Muscle layer of colon (tissue), 2 donors: Measurements from ENCODE around the gene GBX1.

ENCODE experiments used
- H3K27ac ChIP-seq: one replicate; pipeline ENCODE4 v1.7.0; 2013; ENCODE audit warnings: low read depth, mild to moderate bottlenecking, low read length, moderate library complexity
- H3K27me3 ChIP-seq, 2 donors: one replicate each; pipeline ENCODE4 v1.7.0; 2013; ENCODE audit warnings: low read length in 2 of 2, mild to moderate bottlenecking in 2 of 2; ENCODE audit not compliant: insufficient read depth in 2 of 2, control insufficient read depth in 1 of 2
- H3K36me3 ChIP-seq: one replicate; pipeline ENCODE4 v1.7.0; 2013; ENCODE audit warnings: mild to moderate bottlenecking, low read length; ENCODE audit not compliant: insufficient read depth
- H3K4me1 ChIP-seq: one replicate; pipeline ENCODE4 v1.7.0; 2013; ENCODE audit warnings: mild to moderate bottlenecking, low read length; ENCODE audit not compliant: insufficient read depth
- H3K4me3 ChIP-seq, 2 donors: one replicate each; pipeline ENCODE4 v1.7.0; 2013; ENCODE audit warnings: low read length in 2 of 2, low read depth in 1 of 2, mild to moderate bottlenecking in 1 of 2, moderate library complexity in 1 of 2
- H3K9ac ChIP-seq: one replicate; pipeline ENCODE4 v1.7.0; 2013; ENCODE audit warnings: low read length
- H3K9me3 ChIP-seq: one replicate; pipeline ENCODE4 v1.7.0; 2013; ENCODE audit warnings: mild to moderate bottlenecking, low read length
- donor health status: abdominal sarcoma.
- donor health status: Adenocarcinoma of cecum.

Gene GBX1

GRCh38 chr7:151167197-151167961, at the start of gene GBX1:
Gene GBX1, minus strand, starts transcription at chr7:151167694. Its CDS starts 146 bp downstream, at chr7:151167548.
- Histone ChIP-seq H3K27me3 (peaks cover 35 to 57% of the 10 kb centered on the region in 2 donors), H3K27ac (no peak within 1 kb of the TSS), H3K9me3 (no peaks in the 10 kb centered on the region), H3K4me1 (no peaks in the 10 kb centered on the region), H3K4me3 (peak within 1 kb of the TSS in 1 of 2 donors; percentile 47), H3K36me3 (no peaks in the 10 kb centered on the region), H3K9ac (no peak within 1 kb of the TSS)

GRCh38 chr7:151215396-151215795, 47.9 kb upstream of the GBX1 start:
- Histone ChIP-seq H3K4me3 (no peak overlapping the region), H3K36me3 (peaks cover 77% of the 10 kb centered on the region), H3K27me3 (no peaks in the 10 kb centered on the region), H3K4me1 (no peaks in the 10 kb centered on the region), H3K27ac (no peak overlapping the region), H3K9me3 (no peaks in the 10 kb centered on the region), H3K9ac (no peak overlapping the region)

GRCh38 chr7:151213826-151214225, 46.3 kb upstream of the GBX1 start:
- Histone ChIP-seq H3K4me1 (no peaks in the 10 kb centered on the region), H3K27ac (no peak overlapping the region), H3K4me3 (no peak overlapping the region), H3K9me3 (no peaks in the 10 kb centered on the region), H3K9ac (no peak overlapping the region), H3K27me3 (no peaks in the 10 kb centered on the region), H3K36me3 (peaks cover 64% of the 10 kb centered on the region)

GRCh38 chr7:151212626-151213025, 45.1 kb upstream of the GBX1 start:
- no peaks in the 10 kb centered on the region for H3K27me3 ChIP-seq
- no peak overlapping the region for H3K4me3 ChIP-seq
- H3K9me3 ChIP-seq = no peaks in the 10 kb centered on the region
- no peak overlapping the region for H3K27ac ChIP-seq
- H3K36me3 ChIP-seq = peaks cover 52% of the 10 kb centered on the region
- H3K4me1 ChIP-seq = no peaks in the 10 kb centered on the region
- no peak overlapping the region for H3K9ac ChIP-seq

- Histone ChIP-seq H3K9ac (no peak overlapping the region), H3K36me3 (peaks cover 39% of the 10 kb centered on the region), H3K9me3 (no peaks in the 10 kb centered on the region), H3K27ac (no peak overlapping the region), H3K4me1 (no peaks in the 10 kb centered on the region), H3K27me3 (no peaks in the 10 kb centered on the region), H3K4me3 (no peak overlapping the region)
These were observed 43.8 kb upstream of the GBX1 start for GRCh38 chr7:151211155-151211772.

- H3K9ac ChIP-seq = no peak within 1 kb of the TSS
- no peak within 1 kb of the TSS for H3K27ac ChIP-seq
- H3K27me3 ChIP-seq = peaks cover 0 to 3% of the 10 kb centered on the region in 2 donors
These were observed 42.8 kb upstream of the GBX1 start, which contains the start of gene H2BK1 for GRCh38 chr7:151210087-151210854. Gene H2BK1, minus strand, starts transcription at chr7:151210488. Its CDS starts 170 bp downstream, at chr7:151210318.

GRCh38 chr7:151209588-151209987, 42.1 kb upstream of the GBX1 start:
- Histone ChIP-seq H3K9ac (no peak overlapping the region), H3K27ac (no peak overlapping the region), H3K9me3 (no peaks in the 10 kb centered on the region), H3K4me1 (no peaks in the 10 kb centered on the region), H3K4me3 (no peak overlapping the region), H3K27me3 (peaks cover 0 to 10% of the 10 kb centered on the region in 2 donors), H3K36me3 (peaks cover 22% of the 10 kb centered on the region)

More at GRCh38 chr7:151210087-151210854, 42.8 kb upstream of the GBX1 start, which contains the start of gene H2BK1:
- no peaks in the 10 kb centered on the region for H3K9me3 ChIP-seq
- H3K4me3 ChIP-seq = no peak within 1 kb of the TSS
- peaks cover 29% of the 10 kb centered on the region for H3K36me3 ChIP-seq
- H3K4me1 ChIP-seq = no peaks in the 10 kb centered on the region

GRCh38 chr7:151208253-151208862, 40.9 kb upstream of the GBX1 start:
- H3K36me3 ChIP-seq = peaks cover 10% of the 10 kb centered on the region

GRCh38 chr7:151207804-151208203, 40.3 kb upstream of the GBX1 start:
- Histone ChIP-seq H3K27me3 (peaks cover 0 to 19% of the 10 kb centered on the region in 2 donors), H3K9me3 (no peaks in the 10 kb centered on the region), H3K4me3 (no peak overlapping the region), H3K4me1 (no peaks in the 10 kb centered on the region), H3K27ac (no peak overlapping the region), H3K36me3 (peaks cover 5% of the 10 kb centered on the region), H3K9ac (no peak overlapping the region)

More at GRCh38 chr7:151208253-151208862, 40.9 kb upstream of the GBX1 start:
- Histone ChIP-seq H3K27me3 (peaks cover 0 to 19% of the 10 kb centered on the region in 2 donors), H3K9ac (no peak overlapping the region), H3K4me1 (no peaks in the 10 kb centered on the region), H3K9me3 (no peaks in the 10 kb centered on the region), H3K27ac (no peak overlapping the region), H3K4me3 (no peak overlapping the region)

- Histone ChIP-seq H3K9me3 (no peaks in the 10 kb centered on the region), H3K27me3 (peaks cover 0 to 19% of the 10 kb centered on the region in 2 donors), H3K27ac (no peak overlapping the region), H3K9ac (no peak overlapping the region), H3K36me3 (peaks cover under 1% of the 10 kb centered on the region), H3K4me3 (no peak overlapping the region), H3K4me1 (no peaks in the 10 kb centered on the region)
These were observed 39.8 kb upstream of the GBX1 start for GRCh38 chr7:151207315-151207714.

GRCh38 chr7:151206914-151207313, 39.4 kb upstream of the GBX1 start:
- no peaks in the 10 kb centered on the region for H3K4me1 ChIP-seq
- no peaks in the 10 kb centered on the region for H3K9me3 ChIP-seq
- no peaks in the 10 kb centered on the region for H3K36me3 ChIP-seq
- H3K9ac ChIP-seq = no peak overlapping the region
- H3K4me3 ChIP-seq = no peak overlapping the region
- H3K27me3 ChIP-seq = peaks cover 0 to 19% of the 10 kb centered on the region in 2 donors
- no peak overlapping the region for H3K27ac ChIP-seq
